HCT116 (cell line): ENCODE results near the gene RPL39L. TPM values are rescaled to one million over a fixed set of nuclear protein-coding genes. Genes with fewer than 3 reads are reported as not detected.

Source experiments
- ATAC-seq: fragments of 200-7000 bp; cut with Tn5 transposase; 2 replicates; pipeline ENCODE4 v1.9.1; 2020; ENCODE audit warnings: mild to moderate bottlenecking, moderate library complexity
- BruUV-seq: library from RNA; stranded (reverse); fragments of 400-500 nt; replicated peaks from 2 replicates; lab custom pipeline; 2021; lab: Mats Ljungman, UMichigan
- CTCF ChIA-PET: fragments of 300-600 bp; sonication (Branson Sonifier 250); formaldehyde crosslinking; loops from one replicate; lab custom pipeline; 2021; ENCODE audit warnings: antibody characterized with exemption; lab: Charles Lee
- POLR2A ChIA-PET: fragments of 300-600, 350-600 bp; sonication (Branson Sonifier 250); formaldehyde crosslinking; loops from one replicate; lab custom pipeline; 2021; ENCODE audit warnings: antibody characterized with exemption; lab: Charles Lee
- RAD21 ChIA-PET, 2 experiments: fragments of 300-600 bp; sonication (Branson Sonifier 250); formaldehyde crosslinking; loops; one replicate each; lab custom pipeline; 2023; ENCODE audit warnings: low total read pairs in 2 of 2; ENCODE audit not compliant: uncharacterized antibody in 2 of 2, unreplicated experiment in 2 of 2, low non-redundant PET in 1 of 2; lab: Charles Lee
- DNase-seq: peaks from one replicate; pipeline ENCODE4 v3.0.0-alpha.2; 2010; ENCODE audit warnings: low read depth, low spot score
- H2AFZ ChIP-seq: fragments of 200-600 bp; shearing (Covaris generic), sonication (generic); 2 replicates; pipeline ENCODE4 v1.6.1; 2017; ENCODE audit warnings: low read depth, mixed run types, mixed read lengths, antibody characterized with exemption, low read length; ENCODE audit not compliant: poor library complexity, severe bottlenecking
- H3K27ac ChIP-seq: 2 replicates; pipeline ENCODE4 v1.5.1; 2012; ENCODE audit warnings: low read depth, low read length
- H3K27me3 ChIP-seq: fragments of 200-600 bp; sonication (generic); 2 replicates; pipeline ENCODE4 v1.6.1; 2016; ENCODE audit warnings: mixed run types, low read length, mixed read lengths; ENCODE audit not compliant: insufficient read depth
- H3K36me3 ChIP-seq, 2 experiments: fragments of 200-500 bp in 1 of 2; fragments of 200-600 bp in 1 of 2; sonication (Bioruptor generic) in 1 of 2; sonication (generic) in 1 of 2; 2 replicates each; pipeline versions ENCODE4 v1.5.1 to v1.6.1; 2014 to 2016; ENCODE audit warnings: low read length in 2 of 2, inconsistent platforms in 1 of 2, mixed read lengths in 1 of 2, mixed run types in 1 of 2; ENCODE audit not compliant: insufficient read depth in 2 of 2, control insufficient read depth in 1 of 2
- H3K4me1 ChIP-seq, 2 experiments: fragments of 200-600 bp in 1 of 2; sonication (generic) in 1 of 2; 2 replicates each; pipeline versions ENCODE4 v1.5.1 to v1.6.1; 2012 to 2017; ENCODE audit warnings: low read length in 2 of 2, inconsistent platforms in 1 of 2, mild to moderate bottlenecking in 1 of 2, mixed read lengths in 1 of 2, mixed run types in 1 of 2, moderate library complexity in 1 of 2; ENCODE audit not compliant: insufficient read depth in 2 of 2, control insufficient read depth in 1 of 2
- H3K4me2 ChIP-seq: fragments of 200-600 bp; sonication (generic); 2 replicates; pipeline ENCODE4 v1.6.1; 2017; ENCODE audit warnings: mixed run types, low read length, mixed read lengths
- H3K4me3 ChIP-seq, 2 experiments: fragments of 200-600 bp in 1 of 2; sonication (generic) in 1 of 2; replicated peaks in 1 of 2; 2 replicates each; pipeline ENCODE4 v1.5.1; 2011 to 2016; ENCODE audit warnings: low read length in 2 of 2, control low read depth in 1 of 2, low read depth in 1 of 2, mild to moderate bottlenecking in 1 of 2, mixed read lengths in 1 of 2, mixed run types in 1 of 2
- H3K79me2 ChIP-seq: fragments of 200-600 bp; sonication (generic); 2 replicates; pipeline ENCODE4 v1.6.1; 2017; ENCODE audit warnings: mild to moderate bottlenecking, mixed run types, low read length, moderate library complexity, mixed read lengths; ENCODE audit not compliant: insufficient read depth
- H3K9ac ChIP-seq: fragments of 200-600 bp; sonication (generic); 2 replicates; pipeline ENCODE4 v1.6.1; 2016; ENCODE audit warnings: low read length, mixed read lengths
- H3K9me2 ChIP-seq: fragments of 200-600 bp; sonication (generic), shearing (Covaris generic); 2 replicates; pipeline ENCODE4 v1.6.1; 2017; ENCODE audit warnings: mixed run types, mild to moderate bottlenecking, moderate library complexity; ENCODE audit not compliant: insufficient read depth
- H3K9me3 ChIP-seq, 2 experiments: fragments of 200-500 bp in 1 of 2; fragments of 200-600 bp in 1 of 2; sonication (Bioruptor generic) in 1 of 2; sonication (generic) in 1 of 2; 2 replicates each; pipeline ENCODE4 v1.6.1; 2014 to 2017; ENCODE audit warnings: low read length in 2 of 2, mixed read lengths in 2 of 2, inconsistent platforms in 1 of 2, low read depth in 1 of 2, mild to moderate bottlenecking in 1 of 2, mixed run types in 1 of 2, moderate library complexity in 1 of 2; ENCODE audit not compliant: control insufficient read depth in 1 of 2, insufficient read depth in 1 of 2
- H4K20me1 ChIP-seq: fragments of 200-600 bp; sonication (generic), shearing (Covaris generic); 2 replicates; pipeline ENCODE4 v1.6.1; 2017; ENCODE audit warnings: mixed run types, mild to moderate bottlenecking, moderate library complexity; ENCODE audit not compliant: insufficient read depth
- CEBPB ChIP-seq: IDR thresholded peaks from 2 replicates; pipeline ENCODE4 v1.6.1; 2012; ENCODE audit warnings: low read depth
- CTCF ChIP-seq, 3 experiments: fragments of 200-600 bp in 1 of 3; sonication (generic) in 1 of 3; IDR thresholded peaks in 2 of 3; conservative IDR thresholded peaks in 1 of 3; 2 replicates each; pipeline ENCODE4 v1.5.1; 2012 to 2017; ENCODE audit warnings: low read depth in 2 of 3, low read length in 2 of 3, antibody characterized with exemption in 1 of 3, borderline replicate concordance in 1 of 3, control low read depth in 1 of 3, mild to moderate bottlenecking in 1 of 3, mixed read lengths in 1 of 3, mixed run types in 1 of 3, moderate library complexity in 1 of 3; ENCODE audit not compliant: insufficient read depth in 1 of 3
- ELF1 ChIP-seq: IDR thresholded peaks from 2 replicates; pipeline ENCODE4 v1.6.1; 2012; ENCODE audit warnings: low read depth, borderline replicate concordance
- EZH2phosphoT487 ChIP-seq: fragments of 200-600 bp; IDR thresholded peaks from 2 replicates; pipeline ENCODE4 v1.6.1; 2018; ENCODE audit warnings: antibody characterized with exemption, borderline replicate concordance
- FOSL1 ChIP-seq: IDR thresholded peaks from 2 replicates; pipeline ENCODE4 v1.6.1; 2012; ENCODE audit warnings: low read depth
- JUND ChIP-seq: IDR thresholded peaks from 2 replicates; pipeline ENCODE4 v1.6.1; 2012
- REST ChIP-seq: IDR thresholded peaks from 2 replicates; pipeline ENCODE4 v1.6.1; 2012; ENCODE audit warnings: low read depth
- SP1 ChIP-seq: IDR thresholded peaks from 2 replicates; pipeline ENCODE4 v1.6.1; 2012; ENCODE audit warnings: low read depth
- ZFX ChIP-seq: fragments of 450-650 bp; IDR thresholded peaks from 2 replicates; pipeline ENCODE4 v1.6.1; 2017
- ZNF274 ChIP-seq: fragments of 200-500 bp; sonication (Bioruptor generic); IDR thresholded peaks from 2 replicates; pipeline ENCODE4 v1.6.1; 2014; ENCODE audit warnings: mild to moderate bottlenecking, low read depth, low read length, inconsistent platforms
- intact Hi-C: fragments of 100-400 bp; cut with micrococcal nuclease; formaldehyde crosslinking; loops from 2 replicates; pipeline ENCODE4 v1.10.0; 2022
- total RNA-seq: library from RNA; stranded (reverse); gene quantifications from one replicate; pipeline ENCODE4 v1.2.1, GENCODE V29; 2021; ENCODE audit not compliant: unreplicated experiment

Gene RPL39L
- total RNA-seq, 1 experiment from 2014 or later: not detected

- TF ChIP-seq ZNF274: no peak
- TF ChIP-seq ELF1: no peak
- no peak for TF ChIP-seq FOSL1
- no peak for TF ChIP-seq SP1
- no peak for TF ChIP-seq JUND
- TF ChIP-seq REST: no peak
- no peak for TF ChIP-seq EZH2phosphoT487
- no peak for TF ChIP-seq CTCF (IDR thresholded peaks at IDR 0.05 in 2 of 3, conservative IDR thresholded peaks at IDR 0.05 in 1 of 3; ENCODE audit: borderline replicate concordance in 1 of 3, insufficient read depth in 1 of 3, low read depth in 2 of 3, low read length in 2 of 3)
- TF ChIP-seq ZFX: no peak
- no peak for TF ChIP-seq CEBPB
- Histone ChIP-seq H3K9me3 (no peaks in the 10 kb centered on the region), H3K27ac (no peak overlapping the region), H2AFZ (no peak overlapping the region), H3K4me1 (peaks cover 2 to 10% of the 10 kb centered on the region in 2 experiments; a peak in 3 of 4 replicates), H3K36me3 (no peaks in the 10 kb centered on the region), H4K20me1 (no peaks in the 10 kb centered on the region), H3K4me3 (no peak overlapping the region), H3K9me2 (no peaks in the 10 kb centered on the region), H3K9ac (no peak overlapping the region), H3K27me3 (no peaks in the 10 kb centered on the region), H3K4me2 (no peak overlapping the region), H3K79me2 (no peaks in the 10 kb centered on the region)
- intact Hi-C loops: no loop called here
- CTCF ChIA-PET: no interaction called here
- POLR2A ChIA-PET: no interaction called here
- no TSS peak for BruUV-seq
- ATAC-seq: no peak
- DNase-seq: no peak
- RAD21 ChIA-PET: no interaction called here
Observed at GRCh38 chr3:187181454-187182170, 42.3 kb upstream of the RPL39L start.
